Mammary epithelial cell (primary cell): ENCODE data around the gene UBE2K.

ENCODE experiments used
- EZH2 ChIP-seq: IDR thresholded peaks from 2 replicates; pipeline ENCODE4 v1.6.1; 2012; ENCODE audit warnings: low read length, inconsistent platforms, borderline replicate concordance
- TF ChIP-seq, protein P1 (sequence below), 2 donors: IDR thresholded peaks in 1 of 2; conservative IDR thresholded peaks in 1 of 2; 2 replicates each; pipeline ENCODE4 v1.5.1; 2011 to 2012; ENCODE audit warnings: inconsistent platforms in 2 of 2, low read length in 2 of 2, mild to moderate bottlenecking in 2 of 2, control low read depth in 1 of 2, low read depth in 1 of 2; ENCODE audit not compliant: insufficient read depth in 1 of 2; ENCODE audit errors: extremely low read depth in 1 of 2

GRCh38 chr4:39761005-39761667, 63.2 kb downstream of the UBE2K start:
- TF ChIP-seq, protein P1, sequence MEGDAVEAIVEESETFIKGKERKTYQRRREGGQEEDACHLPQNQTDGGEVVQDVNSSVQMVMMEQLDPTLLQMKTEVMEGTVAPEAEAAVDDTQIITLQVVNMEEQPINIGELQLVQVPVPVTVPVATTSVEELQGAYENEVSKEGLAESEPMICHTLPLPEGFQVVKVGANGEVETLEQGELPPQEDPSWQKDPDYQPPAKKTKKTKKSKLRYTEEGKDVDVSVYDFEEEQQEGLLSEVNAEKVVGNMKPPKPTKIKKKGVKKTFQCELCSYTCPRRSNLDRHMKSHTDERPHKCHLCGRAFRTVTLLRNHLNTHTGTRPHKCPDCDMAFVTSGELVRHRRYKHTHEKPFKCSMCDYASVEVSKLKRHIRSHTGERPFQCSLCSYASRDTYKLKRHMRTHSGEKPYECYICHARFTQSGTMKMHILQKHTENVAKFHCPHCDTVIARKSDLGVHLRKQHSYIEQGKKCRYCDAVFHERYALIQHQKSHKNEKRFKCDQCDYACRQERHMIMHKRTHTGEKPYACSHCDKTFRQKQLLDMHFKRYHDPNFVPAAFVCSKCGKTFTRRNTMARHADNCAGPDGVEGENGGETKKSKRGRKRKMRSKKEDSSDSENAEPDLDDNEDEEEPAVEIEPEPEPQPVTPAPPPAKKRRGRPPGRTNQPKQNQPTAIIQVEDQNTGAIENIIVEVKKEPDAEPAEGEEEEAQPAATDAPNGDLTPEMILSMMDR (conservative IDR thresholded peaks at IDR 0.05 in 1 of 2, IDR thresholded peaks at IDR 0.05 in 1 of 2; ENCODE audit: extremely low read depth in 1 of 2, insufficient read depth in 1 of 2, low read depth in 1 of 2, low read length in 2 of 2), result no peak
- TF ChIP-seq EZH2, result no peak
